Left lung (tissue), 10 donors: Measurements from ENCODE around the gene UMOD. TPM values are rescaled to one million over a fixed set of nuclear protein-coding genes. Genes with fewer than 3 reads are reported as not detected.
"Not testable (repeated sequence)": the region's sequence is repeated elsewhere in the genome, so short reads cannot be mapped to it uniquely, and the experiment has no call there.

Source experiments
- ATAC-seq: fragments of 200-7000 bp; cut with Tn5 transposase; one replicate; pipeline ENCODE4 v1.9.1; 2020; ENCODE audit warnings: moderate library complexity
- DNase-seq, 4 donors: peaks; one replicate each; pipeline ENCODE4 v3.0.0-alpha.2; 2013 to 2020
- H3K27ac ChIP-seq, 2 donors: fragments of 200-600 bp; sonication (generic) in 1 of 2; one replicate each; pipeline versions ENCODE4 v1.5.0 to v1.8.0; 2020 to 2021
- H3K27me3 ChIP-seq, 2 donors: fragments of 200-600 bp; sonication (generic) in 1 of 2; one replicate each; pipeline versions ENCODE4 v1.5.0 to v1.8.0; 2020 to 2021
- H3K36me3 ChIP-seq, 2 donors: fragments of 200-600 bp; sonication (generic) in 1 of 2; one replicate each; pipeline versions ENCODE4 v1.5.0 to v1.8.0; 2020 to 2021
- H3K4me1 ChIP-seq, 2 donors: fragments of 200-600 bp; one replicate each; pipeline ENCODE4 v1.8.0; 2021
- H3K4me3 ChIP-seq, 2 donors: fragments of 200-600 bp; sonication (generic) in 1 of 2; one replicate each; pipeline versions ENCODE4 v1.5.0 to v1.8.0; 2020 to 2021; ENCODE audit warnings: mild to moderate bottlenecking in 1 of 2
- H3K9me3 ChIP-seq, 2 donors: fragments of 200-600 bp; sonication (generic) in 1 of 2; one replicate each; pipeline versions ENCODE4 v1.5.0 to v1.8.0; 2020 to 2021
- intact Hi-C, 2 donors: fragments of 100-400 bp; cut with DNase I; formaldehyde crosslinking; loops; one replicate each; pipeline versions ENCODE4 v1.11.2 to v1.14.2; 2022
- polyA plus RNA-seq, 6 donors: library from polyadenylated mRNA; unstranded; fragments of 120-200 nt; gene quantifications; one replicate each; pipeline ENCODE4 v1.2.1, GENCODE V29; 2013; ENCODE audit not compliant: insufficient read length in 6 of 6
- total RNA-seq, 2 donors: library from RNA; stranded (reverse); fragmentation: NEBNext Ultra II Directional; extraction: Animal tissue kit (Norgen Biotek cat#: 25700); gene quantifications; one replicate each; pipeline ENCODE4 v1.2.1, GENCODE V29; 2021
- TF ChIP-seq, protein P1 (sequence below), 2 donors: fragments of 200-600 bp; sonication (generic) in 1 of 2; IDR thresholded peaks; one replicate each; pipeline versions ENCODE4 v1.5.0 to v1.8.0; 2021; ENCODE audit warnings: antibody characterized with exemption in 2 of 2
- donor health status: DM: no; HTN: yes; CAD: no.
- donor health status: DM: no; HTN: no; CAD: no.

UMOD gene
- total and polyA plus RNA-seq, 8 donors, result 0.11 to 2.5 (median 0.20) TPM; not detected in 2

DNA sequence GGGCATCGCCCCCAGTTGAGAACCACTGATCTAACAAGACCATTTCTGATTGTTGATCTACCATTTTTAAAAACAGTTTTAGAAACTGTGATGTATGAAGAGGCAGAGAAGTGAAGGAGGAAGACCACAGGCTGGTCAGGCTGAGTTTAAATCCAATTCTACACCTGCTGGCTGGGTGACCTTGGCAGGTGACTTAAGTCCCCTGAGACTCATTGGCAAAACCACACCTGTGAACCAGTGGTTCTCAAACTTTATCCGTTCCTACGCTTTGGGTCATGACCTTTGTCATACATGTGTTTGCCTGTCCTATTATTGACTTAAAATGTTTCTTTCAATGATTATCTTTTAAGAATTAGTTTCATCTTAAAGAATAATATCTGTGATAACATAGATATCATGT lies 27.5 kb downstream of the UMOD start:
- no peak overlapping the region for H3K27ac ChIP-seq
- H3K9me3 ChIP-seq, result no peaks in the 10 kb centered on the region
- no peak overlapping the region for H3K4me3 ChIP-seq
- DNase-seq (no peak), ATAC-seq (no peak)
- H3K36me3 ChIP-seq, result no peaks in the 10 kb centered on the region
- H3K4me1 ChIP-seq, result no peaks in the 10 kb centered on the region
- TF ChIP-seq, protein P1, sequence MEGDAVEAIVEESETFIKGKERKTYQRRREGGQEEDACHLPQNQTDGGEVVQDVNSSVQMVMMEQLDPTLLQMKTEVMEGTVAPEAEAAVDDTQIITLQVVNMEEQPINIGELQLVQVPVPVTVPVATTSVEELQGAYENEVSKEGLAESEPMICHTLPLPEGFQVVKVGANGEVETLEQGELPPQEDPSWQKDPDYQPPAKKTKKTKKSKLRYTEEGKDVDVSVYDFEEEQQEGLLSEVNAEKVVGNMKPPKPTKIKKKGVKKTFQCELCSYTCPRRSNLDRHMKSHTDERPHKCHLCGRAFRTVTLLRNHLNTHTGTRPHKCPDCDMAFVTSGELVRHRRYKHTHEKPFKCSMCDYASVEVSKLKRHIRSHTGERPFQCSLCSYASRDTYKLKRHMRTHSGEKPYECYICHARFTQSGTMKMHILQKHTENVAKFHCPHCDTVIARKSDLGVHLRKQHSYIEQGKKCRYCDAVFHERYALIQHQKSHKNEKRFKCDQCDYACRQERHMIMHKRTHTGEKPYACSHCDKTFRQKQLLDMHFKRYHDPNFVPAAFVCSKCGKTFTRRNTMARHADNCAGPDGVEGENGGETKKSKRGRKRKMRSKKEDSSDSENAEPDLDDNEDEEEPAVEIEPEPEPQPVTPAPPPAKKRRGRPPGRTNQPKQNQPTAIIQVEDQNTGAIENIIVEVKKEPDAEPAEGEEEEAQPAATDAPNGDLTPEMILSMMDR (IDR thresholded peaks at IDR 0.05), result no peak
- no peaks in the 10 kb centered on the region for H3K27me3 ChIP-seq
- intact Hi-C loops, result no loop called here

DNA sequence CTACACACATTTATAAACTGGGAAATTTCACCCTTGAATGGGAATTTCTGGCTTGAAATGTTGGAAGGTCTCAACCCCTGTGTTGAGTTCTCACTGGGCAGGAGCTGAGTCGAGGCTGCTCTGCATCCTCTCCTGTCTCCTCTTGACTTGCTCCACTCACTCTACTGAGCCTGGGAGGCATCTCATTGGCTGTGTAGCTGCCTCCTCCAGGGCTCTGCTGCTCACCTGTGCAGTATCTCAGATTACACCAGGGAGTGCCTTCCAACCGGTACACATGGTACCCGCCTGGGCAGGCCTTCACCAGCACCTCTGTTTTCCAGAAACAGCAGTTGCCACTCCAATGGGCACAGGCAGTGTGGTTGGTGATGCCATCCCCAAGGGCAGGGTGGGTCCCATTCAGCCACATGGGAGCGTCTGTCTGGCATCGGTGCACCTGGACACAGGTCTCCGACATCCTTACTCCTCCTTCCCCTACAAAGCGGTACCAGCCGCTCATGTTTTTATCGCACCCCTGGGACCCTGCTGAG lies 28.9 kb downstream of the UMOD start:
- ATAC-seq (no peak), DNase-seq (no peak)
- H3K9me3 ChIP-seq, result no peaks in the 10 kb centered on the region
- intact Hi-C loops, result no loop called here
- H3K27me3 ChIP-seq, result no peaks in the 10 kb centered on the region
- no peak overlapping the region for H3K4me3 ChIP-seq
- TF ChIP-seq, protein P1 (IDR thresholded peaks at IDR 0.05), result no peak
- no peaks in the 10 kb centered on the region for H3K36me3 ChIP-seq
- H3K4me1 ChIP-seq, result no peaks in the 10 kb centered on the region
- H3K27ac ChIP-seq, result no peak overlapping the region

GRCh38 chr16:20322696-20323095 lies 29.8 kb downstream of the UMOD start:
- no peak for ATAC-seq
- Histone ChIP-seq H3K36me3 (no peaks in the 10 kb centered on the region), H3K27ac (no peak overlapping the region), H3K4me3 (no peak overlapping the region), H3K4me1 (no peaks in the 10 kb centered on the region), H3K9me3 (no peaks in the 10 kb centered on the region), H3K27me3 (no peaks in the 10 kb centered on the region)
- intact Hi-C loops, result no loop called here
- TF ChIP-seq, protein P1 (IDR thresholded peaks at IDR 0.05), result no peak
- DNase-seq, result no peak

GRCh38 chr16:20321671-20322070 lies 30.8 kb downstream of the UMOD start:
- no peak for ATAC-seq
- no peaks in the 10 kb centered on the region for H3K9me3 ChIP-seq
- no peak overlapping the region for H3K27ac ChIP-seq
- TF ChIP-seq, protein P1 (IDR thresholded peaks at IDR 0.05), result no peak
- no peaks in the 10 kb centered on the region for H3K4me1 ChIP-seq
- DNase-seq, result no peak
- H3K4me3 ChIP-seq, result no peak overlapping the region
- no peaks in the 10 kb centered on the region for H3K27me3 ChIP-seq
- H3K36me3 ChIP-seq, result no peaks in the 10 kb centered on the region
- intact Hi-C loops, result no loop called here

DNA sequence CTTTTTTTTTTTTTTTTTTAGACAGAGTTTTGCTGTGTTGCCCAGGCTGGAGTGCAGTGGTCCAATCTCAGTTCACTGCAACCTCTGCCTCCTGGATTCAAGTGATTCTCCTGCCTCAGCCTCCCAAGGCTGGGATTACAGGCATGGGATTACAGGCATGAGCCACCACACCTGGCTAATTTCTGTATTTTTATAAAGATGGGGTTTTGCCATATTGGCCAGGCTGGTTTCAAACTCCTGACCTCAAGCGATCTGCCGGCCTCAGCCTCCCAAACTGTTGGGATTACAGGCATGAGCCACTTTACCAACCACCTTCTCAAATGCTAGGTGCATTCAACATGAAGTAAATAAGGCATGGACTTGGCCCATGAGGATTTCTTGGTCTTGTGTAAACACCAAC lies 31.5 kb downstream of the UMOD start:
- H3K27me3 ChIP-seq, intact Hi-C loops, H3K4me3 ChIP-seq, DNase-seq, H3K27ac ChIP-seq, H3K9me3 ChIP-seq, H3K4me1 ChIP-seq, H3K36me3 ChIP-seq, ATAC-seq: not testable (repeated sequence)

GRCh38 chr16:20320592-20320991 lies 31.9 kb downstream of the UMOD start:
- H3K9me3 ChIP-seq, result no peaks in the 10 kb centered on the region
- no peaks in the 10 kb centered on the region for H3K27me3 ChIP-seq
- no peaks in the 10 kb centered on the region for H3K4me1 ChIP-seq
- H3K27ac ChIP-seq, result no peak overlapping the region
- H3K4me3 ChIP-seq, result no peak overlapping the region
- DNase-seq (no peak), ATAC-seq (no peak)
- H3K36me3 ChIP-seq, result no peaks in the 10 kb centered on the region
- TF ChIP-seq, protein P1 (IDR thresholded peaks at IDR 0.05), result no peak
- intact Hi-C loops, result no loop called here
